ENCODE data around the gene ABCC8.

- no peak for TF ChIP-seq POLR2A (IDR thresholded peaks at IDR 0.05; ENCODE audit: low read depth, low read length)
- TF ChIP-seq POLR2AphosphoS5 (IDR thresholded peaks at IDR 0.05; ENCODE audit: low read depth, low read length) = no peak
- no peak for TF ChIP-seq TAF1 (IDR thresholded peaks at IDR 0.05; ENCODE audit: borderline replicate concordance, low read depth, low read length)
Measured at GRCh38 chr11:17463546-17464174, 13.0 kb downstream of the ABCC8 start.

All from GM12892 (cell line).